IMR-90 (cell line): ENCODE results near the gene SIAH1. TPM values are rescaled to one million over a fixed set of nuclear protein-coding genes. Genes with fewer than 3 reads are reported as not detected.

ENCODE experiments used
- ATAC-seq: fragments of 200-7000 bp; cut with Tn5 transposase; 2 replicates; pipeline ENCODE4 v1.9.1; 2020; ENCODE audit warnings: low read depth, mild to moderate bottlenecking, moderate library complexity
- BruUV-seq: library from RNA; stranded (reverse); fragments of 400-500 nt; replicated peaks from 2 replicates; lab custom pipeline; 2021; lab: Mats Ljungman, UMichigan
- CTCF ChIA-PET: fragments of 300-600 bp; formaldehyde crosslinking; extraction: SDS; loops from one replicate; lab custom pipeline; 2021; ENCODE audit warnings: antibody characterized with exemption; lab: Yijun Ruan, JAX
- POLR2A ChIA-PET: fragments of 300-600 bp; sonication (Branson Sonifier 250); formaldehyde crosslinking; loops from one replicate; lab custom pipeline; 2022; ENCODE audit warnings: antibody characterized with exemption; ENCODE audit not compliant: unreplicated experiment; lab: Charles Lee
- DNase-seq: peaks from one replicate; pipeline ENCODE4 v3.0.0; 2013
- H2AFZ ChIP-seq: replicated peaks from 2 replicates; pipeline ENCODE3; 2013; ENCODE audit warnings: low read length, mild to moderate bottlenecking; ENCODE audit not compliant: poor library complexity
- H2AK5ac ChIP-seq: 2 replicates; pipeline ENCODE4 v1.6.1; 2013; ENCODE audit warnings: low read depth, low read length, inconsistent platforms
- H2AK9ac ChIP-seq: replicated peaks from 2 replicates; pipeline ENCODE3; 2013; ENCODE audit warnings: mild to moderate bottlenecking, low read depth, low read length, moderate library complexity; ENCODE audit not compliant: poor library complexity
- H2BK120ac ChIP-seq: 2 replicates; pipeline ENCODE4 v1.6.1; 2013; ENCODE audit warnings: low read depth, low read length, inconsistent platforms
- H2BK15ac ChIP-seq: 3 replicates; pipeline ENCODE4 v1.6.1; 2013; ENCODE audit warnings: low read depth, low read length, inconsistent platforms
- H2BK20ac ChIP-seq: 2 replicates; pipeline ENCODE4 v1.6.1; 2013; ENCODE audit warnings: low read depth, mild to moderate bottlenecking, inconsistent platforms, low read length, moderate library complexity
- H2BK5ac ChIP-seq: 2 replicates; pipeline ENCODE4 v1.6.1; 2013; ENCODE audit warnings: mild to moderate bottlenecking, low read depth, low read length, inconsistent platforms; ENCODE audit not compliant: poor library complexity, severe bottlenecking
- H3K14ac ChIP-seq: replicated peaks from 2 replicates; pipeline ENCODE4 v1.6.1; 2013; ENCODE audit warnings: low read depth, low read length, inconsistent platforms
- H3K18ac ChIP-seq: 2 replicates; pipeline ENCODE4 v1.6.1; 2013; ENCODE audit warnings: low read depth, low read length, control low read depth
- H3K23ac ChIP-seq: 2 replicates; pipeline ENCODE4 v1.6.1; 2013; ENCODE audit warnings: low read depth, low read length, inconsistent platforms
- H3K27ac ChIP-seq: 2 replicates; pipeline ENCODE4 v1.5.1; 2013; ENCODE audit warnings: mild to moderate bottlenecking, control low read depth, low read length; ENCODE audit not compliant: insufficient read depth
- H3K27me3 ChIP-seq: 2 replicates; pipeline ENCODE4 v1.6.1; 2013; ENCODE audit warnings: low read length; ENCODE audit not compliant: control insufficient read depth, insufficient read depth
- H3K36me3 ChIP-seq: 2 replicates; pipeline ENCODE4 v1.6.1; 2013; ENCODE audit warnings: low read length, mixed read lengths; ENCODE audit not compliant: control insufficient read depth, insufficient read depth
- H3K4ac ChIP-seq: 2 replicates; pipeline ENCODE4 v1.6.1; 2013; ENCODE audit warnings: low read depth, low read length, inconsistent platforms
- H3K4me1 ChIP-seq: 2 replicates; pipeline ENCODE4 v1.6.1; 2013; ENCODE audit warnings: low read length, mixed read lengths; ENCODE audit not compliant: control insufficient read depth, insufficient read depth
- H3K4me2 ChIP-seq: 2 replicates; pipeline ENCODE4 v1.6.1; 2013; ENCODE audit warnings: low read depth, mild to moderate bottlenecking, control low read depth, low read length, moderate library complexity
- H3K4me3 ChIP-seq: 2 replicates; pipeline ENCODE4 v1.5.1; 2013; ENCODE audit warnings: low read depth, mild to moderate bottlenecking, control low read depth, low read length, moderate library complexity; ENCODE audit not compliant: insufficient read depth
- H3K56ac ChIP-seq: 2 replicates; pipeline ENCODE4 v1.6.1; 2013; ENCODE audit warnings: low read length, inconsistent platforms; ENCODE audit not compliant: insufficient read depth; ENCODE audit errors: extremely low read depth
- H3K79me1 ChIP-seq, 2 experiments: 2 replicates each; pipeline ENCODE4 v1.6.1; 2013; ENCODE audit warnings: low read length in 2 of 2, inconsistent platforms in 1 of 2, low read depth in 1 of 2
- H3K9ac ChIP-seq: 2 replicates; pipeline ENCODE4 v1.6.1; 2013; ENCODE audit warnings: low read depth, low read length, control low read depth
- H3K9me1 ChIP-seq: 2 replicates; pipeline ENCODE4 v1.6.1; 2013; ENCODE audit warnings: low read length, inconsistent platforms; ENCODE audit not compliant: insufficient read depth
- H3K9me3 ChIP-seq: 2 replicates; pipeline ENCODE4 v1.6.1; 2013; ENCODE audit warnings: low read length; ENCODE audit not compliant: control insufficient read depth, insufficient read depth
- H4K20me1 ChIP-seq: 2 replicates; pipeline ENCODE4 v1.6.1; 2013; ENCODE audit warnings: low read length, inconsistent platforms; ENCODE audit not compliant: insufficient read depth
- H4K5ac ChIP-seq: 2 replicates; pipeline ENCODE4 v1.6.1; 2013; ENCODE audit warnings: mild to moderate bottlenecking, low read depth, low read length, control low read depth
- H4K8ac ChIP-seq, 2 experiments: 2 replicates each; pipeline ENCODE4 v1.6.1; 2013; ENCODE audit warnings: low read depth in 2 of 2, low read length in 2 of 2, control low read depth in 1 of 2, inconsistent platforms in 1 of 2
- H4K91ac ChIP-seq: 2 replicates; pipeline ENCODE4 v1.6.1; 2013; ENCODE audit warnings: low read depth, low read length, inconsistent platforms; ENCODE audit not compliant: insufficient read depth
- MAFK ChIP-seq: IDR thresholded peaks from 2 replicates; pipeline ENCODE4 v1.6.1; 2012; ENCODE audit warnings: low read depth, low read length, improper control_type of control experiment
- RAD21 ChIP-seq: IDR thresholded peaks from 2 replicates; pipeline ENCODE4 v1.6.1; 2012; ENCODE audit warnings: low read length, improper control_type of control experiment
- WGBS, 2 experiments: methylation state at CpG; one replicate each; pipeline versions ENCODE4 v1.1.5 to v1.1.7; 2013; ENCODE audit warnings: missing lambda C conversion rate in 2 of 2; ENCODE audit not compliant: insufficient read length in 1 of 2; ENCODE audit errors: extremely low coverage in 2 of 2; 5-methylcytosine and 5-hydroxymethylcytosine counted together
- dilution Hi-C: fragments of 300-500 bp; cut with HindIII; formaldehyde crosslinking; loops from one replicate; pipeline ENCODE4 v1.14.3; 2018; ENCODE audit warnings: low sequenced_read_pairs; ENCODE audit not compliant: unreplicated experiment
- in situ Hi-C: fragments of 300-500 bp; cut with MboI; formaldehyde crosslinking; loops from 3 replicates; pipeline ENCODE4 v1.14.3; 2019; ENCODE audit warnings: low sequenced_read_pairs, inconsistent platforms, mixed read lengths
- intact Hi-C: fragments of 100-400 bp; cut with micrococcal nuclease; formaldehyde crosslinking; loops from 2 replicates; pipeline ENCODE4 v1.10.0; 2022
- polyA plus RNA-seq, 3 experiments: library from polyadenylated mRNA; depleted of rRNA; stranded (reverse); fragments of >200 nt; gene quantifications; 2 replicates each; pipeline ENCODE4 v1.2.3, GENCODE V29; 2012; ENCODE audit warnings: low replicate concordance in 1 of 3
- total RNA-seq: library from RNA; depleted of rRNA; stranded (reverse); fragments of >200 nt; gene quantifications from 2 replicates; pipeline ENCODE4 v1.2.3, GENCODE V29; 2012

The SIAH1 gene
- total and polyA plus RNA-seq, 2 of the 4 experiments (the other 2 are of a cell fraction) = 10.3 to 17.7 TPM

GRCh38 chr16:48335961-48336360 is 49.3 kb downstream of the SIAH1 start:
- Histone ChIP-seq H3K9me3 (no peaks in the 10 kb centered on the region), H2BK120ac (peak overlapping the region; percentile 95), H4K8ac (peak overlapping the region; percentile 45 to 97; a peak in 3 of 4 replicates), H3K79me1 (peaks cover 27 to 48% of the 10 kb centered on the region in 2 experiments), H4K91ac (peak overlapping the region; percentile 98), H3K4me2 (peak overlapping the region; percentile 68), H2BK5ac (peak overlapping the region; percentile 99), H4K5ac (peak overlapping the region; percentile 98), H3K23ac (peak overlapping the region; percentile 77; the same call in 1 of the 2 replicates), H2AK9ac (no peak overlapping the region), H2AK5ac (peak overlapping the region; percentile 92; the same call in 1 of the 2 replicates), H3K27me3 (no peaks in the 10 kb centered on the region), H2BK15ac (peak overlapping the region; percentile 87), H3K4ac (peak overlapping the region; percentile 98), H3K4me3 (no peak overlapping the region), H3K56ac (peak overlapping the region; percentile 80), H3K36me3 (peaks cover 8% of the 10 kb centered on the region), H4K20me1 (no peaks in the 10 kb centered on the region), H2BK20ac (peak overlapping the region; percentile 95), H3K9ac (peak overlapping the region; percentile 65; the same call in 1 of the 2 replicates), H3K4me1 (peaks cover 12% of the 10 kb centered on the region), H2AFZ (no peak overlapping the region), H3K9me1 (peaks cover 4% of the 10 kb centered on the region; the same call in 1 of the 2 replicates), H3K18ac (peak overlapping the region; percentile 98), H3K27ac (peak overlapping the region; percentile 98; the same call in 1 of the 2 replicates), H3K14ac (peak overlapping the region; percentile 91)
- BruUV-seq = no TSS peak
- ChIA-PET CTCF (interaction anchor here (1.0 to 1.1 kb wide), 2 partner anchors 19 to 287 kb away, joined by 3 to 4 read pairs; no protein-coding TSS in a partner anchor), POLR2A (no interaction called here)
- in situ Hi-C loops (no loop called here), dilution Hi-C loops (no loop called here), intact Hi-C loops (no loop called here)
- DNase-seq (peak; percentile 91), ATAC-seq (peak; percentile 98)
- TF ChIP-seq MAFK (peak; percentile 76), RAD21 (no peak)
- 60% methylated on average over 1 of the region's 3 CpGs; no CpG with 5 or more reads in 1 of the 2 experiments for WGBS, 2 experiments
